Gastrocnemius medialis (tissue), 4 donors: ENCODE results near the gene SLC6A1.

Experiments
- CTCF ChIP-seq, 5 experiments: fragments of 450-650 bp in 3 of 5; fragments of 200-600 bp in 2 of 5; sonication (generic) in 2 of 5; IDR thresholded peaks in 4 of 5; conservative IDR thresholded peaks in 1 of 5; 1 replicate in 4 of 5; 2 replicates in 1 of 5; pipeline ENCODE4 v1.5.1; 2016 to 2019; ENCODE audit warnings: antibody characterized with exemption in 5 of 5, mild to moderate bottlenecking in 3 of 5, moderate library complexity in 3 of 5
- POLR2A ChIP-seq, 2 donors: fragments of 450-650 bp; IDR thresholded peaks; one replicate each; pipeline ENCODE4 v1.6.1; 2017; ENCODE audit warnings: antibody characterized with exemption in 2 of 2, mild to moderate bottlenecking in 2 of 2, moderate library complexity in 2 of 2

- TF ChIP-seq CTCF (IDR thresholded peaks at IDR 0.05 in 4 of 5, conservative IDR thresholded peaks at IDR 0.05 in 1 of 5) = no peak
- TF ChIP-seq POLR2A (IDR thresholded peaks at IDR 0.05) = no peak
These were observed 94.3 kb downstream of the SLC6A1 start for GRCh38 chr3:11086856-11087255.
